ENCODE data around the gene PAX6. TPM values are rescaled to one million over a fixed set of nuclear protein-coding genes. Genes with fewer than 3 reads are reported as not detected.

PAX6 gene
- total and polyA plus RNA-seq, 2 of the 13 experiments (the other 11 are each of a cell fraction or from before 2014, with no cell fraction given): 0.15 to 1.1 TPM

GRCh38 chr11:31847761-31848160, 36.6 kb upstream of the PAX6 start:
- no peaks in the 10 kb centered on the region for H3K36me3 ChIP-seq (replicated peaks in 1 of 2; ENCODE audit: control insufficient read depth in 1 of 2, insufficient read depth in 2 of 2, low read length in 2 of 2)
- H3K9ac ChIP-seq (ENCODE audit: insufficient read depth, low read depth, low read length): no peak overlapping the region
- H4K20me1 ChIP-seq (ENCODE audit: insufficient read depth, low read length): no peaks in the 10 kb centered on the region
- DNase-seq (ENCODE audit: low spot score) (no peak), FAIRE-seq (no peak), ATAC-seq (no peak)
- H2AFZ ChIP-seq (ENCODE audit: low read length): no peak overlapping the region
- H3K4me3 ChIP-seq (replicated peaks in 1 of 3; ENCODE audit: insufficient read depth in 1 of 3, low read depth in 2 of 3, low read length in 3 of 3): no peak overlapping the region
- ChIA-PET CTCF (ENCODE audit: low intra/inter-chr PET ratio, low total read pairs) (no interaction called here), POLR2A (no interaction called here)
- intact Hi-C loops (cut with micrococcal nuclease; ENCODE audit: unreplicated experiment): no loop called here
- no peak overlapping the region for H3K4me2 ChIP-seq (ENCODE audit: low read depth, low read length)
- in situ Hi-C loops (cut with HindIII; ENCODE audit: extremely low pct_ligation_motif_present, low pct_unique_long_range_greater_than_20kb): no loop called here
- no TSS peak for BruUV-seq (replicated peaks)
- no peaks in the 10 kb centered on the region for H3K9me3 ChIP-seq (ENCODE audit: low read length)
- no peak overlapping the region for H3K27ac ChIP-seq (ENCODE audit: extremely low read length, insufficient read depth, low read length)
- no peaks in the 10 kb centered on the region for H3K79me2 ChIP-seq (ENCODE audit: insufficient read depth, low read length)
- H3K27me3 ChIP-seq (ENCODE audit: control insufficient read depth in 1 of 2, insufficient read depth in 2 of 2, low read length in 2 of 2): no peaks in the 10 kb centered on the region; a peak in 1 of 5 replicates
- WGBS (ENCODE audit: low lambda C conversion rate): 4% methylated on average over 2 of the region's 2 CpGs
- H3K4me1 ChIP-seq (ENCODE audit: insufficient read depth, low read length): no peaks in the 10 kb centered on the region
- TF ChIP-seq ZNF234 (CRISPR knock-in tag; conservative IDR thresholded peaks at IDR 0.05) (no peak), TIGD3 (CRISPR knock-in tag; IDR thresholded peaks at IDR 0.05; ENCODE audit: borderline replicate concordance) (no peak), ZBTB10 (CRISPR knock-in tag; IDR thresholded peaks at IDR 0.05; ENCODE audit: borderline replicate concordance) (no peak), CTCF (CRISPR knock-in tag; IDR thresholded peaks at IDR 0.05) (no peak), NR2F1 (CRISPR knock-in tag; IDR thresholded peaks at IDR 0.05) (no peak), HMG20B (CRISPR knock-in tag; conservative IDR thresholded peaks at IDR 0.05) (no peak), SMYD3 (CRISPR knock-in tag; IDR thresholded peaks at IDR 0.05) (no peak), ZNF607 (CRISPR knock-in tag; IDR thresholded peaks at IDR 0.05; ENCODE audit: borderline replicate concordance) (no peak), BCLAF1 (IDR thresholded peaks at IDR 0.05) (no peak), TAF1 (CRISPR knock-in tag; IDR thresholded peaks at IDR 0.05) (no peak), TCF12 (IDR thresholded peaks at IDR 0.05) (no peak), TCF12 (CRISPR knock-in tag; IDR thresholded peaks at IDR 0.05) (no peak), SALL1 (CRISPR knock-in tag; IDR thresholded peaks at IDR 0.05) (no peak)
